ENCODE results near the gene DUSP2.

The DUSP2 gene

DNA sequence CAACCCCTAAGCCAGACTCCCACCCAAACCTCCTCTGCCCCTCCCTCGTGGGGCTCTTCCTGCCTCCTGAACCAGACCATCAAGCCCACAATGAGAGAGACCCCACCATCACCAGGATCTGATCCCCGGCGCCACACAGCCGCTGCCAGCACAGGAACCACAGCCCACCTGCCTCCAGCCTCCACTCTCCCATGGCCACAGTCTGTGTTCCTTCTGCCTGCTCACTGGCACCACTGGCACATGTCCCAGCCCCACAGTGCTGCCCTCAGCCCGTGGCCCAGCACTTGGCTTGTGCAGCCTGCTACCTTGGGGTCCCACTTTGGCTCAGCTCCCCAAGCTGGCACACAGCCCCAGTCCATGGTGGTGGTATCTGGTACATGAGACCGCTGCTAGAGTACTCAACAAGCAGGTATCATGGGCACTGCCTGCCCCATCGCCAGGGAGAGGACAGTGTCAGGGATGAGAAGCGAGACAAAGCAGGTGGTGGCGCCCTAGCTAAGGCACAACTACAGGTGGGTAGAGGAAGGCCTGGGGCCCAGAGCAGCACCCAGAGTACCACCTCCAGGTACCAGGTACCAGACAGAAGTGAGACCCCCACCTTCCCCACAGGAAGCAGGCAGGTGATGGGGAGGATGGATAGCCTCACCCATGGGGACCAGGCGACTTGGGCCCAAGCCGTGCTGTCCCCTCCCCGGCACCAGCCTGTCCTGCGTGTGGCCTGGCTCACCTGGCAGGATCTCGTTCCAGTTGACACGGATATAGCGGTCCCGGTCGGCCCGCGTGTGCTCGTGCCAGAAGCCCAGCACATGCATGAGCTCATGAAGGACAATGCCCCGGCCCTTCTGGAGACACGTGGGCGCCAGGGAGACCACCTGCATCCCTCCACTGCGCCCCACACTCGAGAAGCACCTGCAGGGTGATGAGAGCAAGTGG, 13.2 kb downstream of the DUSP2 start:
- Mint-ChIP-seq H3K27ac (peak overlapping the region; percentile 88 to 93), H3K9me3 (no peaks in the 10 kb centered on the region), H3K4me3 (peak overlapping the region; percentile 4 to 51), H3K4me1 (peaks cover 33% of the 10 kb centered on the region), H3K27me3 (no peaks in the 10 kb centered on the region)
- DNase-seq: no peak
- no peak for ATAC-seq

DNA sequence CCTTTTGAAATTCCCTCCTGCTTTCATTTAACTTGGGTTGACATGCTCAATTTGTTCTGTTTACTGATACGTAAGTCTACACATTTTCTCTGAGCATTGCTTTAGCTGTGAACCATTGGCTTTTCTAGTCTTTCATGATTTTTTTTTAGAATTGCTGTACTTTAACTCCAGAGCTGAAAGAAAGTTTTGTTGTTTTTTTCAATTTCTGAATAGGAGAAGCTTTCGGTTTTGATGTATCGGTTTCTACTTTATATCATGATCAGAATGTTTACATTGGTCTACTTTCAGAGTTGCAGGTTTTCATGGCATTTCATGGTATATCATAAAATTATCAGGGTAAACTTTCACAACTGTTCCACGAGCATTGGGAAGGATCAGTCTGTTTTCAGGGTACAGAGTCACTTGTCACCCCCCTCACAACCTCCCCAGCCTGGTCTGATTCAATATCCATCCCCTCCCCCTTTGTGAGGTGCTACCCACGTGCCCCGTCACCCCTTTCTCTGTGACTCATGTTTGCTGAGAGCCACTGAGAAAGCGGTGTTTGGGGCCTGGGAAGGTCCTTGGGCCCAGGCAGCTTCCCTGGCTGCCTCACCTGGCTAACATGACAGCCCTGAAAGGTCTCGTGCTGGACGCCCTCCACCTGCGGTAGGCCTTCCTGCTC, 14.0 kb downstream of the DUSP2 start:
- H3K4me3 Mint-ChIP-seq: peak overlapping the region; percentile 4 to 51
- H3K9me3 Mint-ChIP-seq: no peaks in the 10 kb centered on the region
- peaks cover 33% of the 10 kb centered on the region for H3K4me1 Mint-ChIP-seq
- peak overlapping the region; percentile 88 to 93 for H3K27ac Mint-ChIP-seq
- H3K27me3 Mint-ChIP-seq: no peaks in the 10 kb centered on the region
- DNase-seq: no peak
- ATAC-seq: peak; percentile 44

DNA sequence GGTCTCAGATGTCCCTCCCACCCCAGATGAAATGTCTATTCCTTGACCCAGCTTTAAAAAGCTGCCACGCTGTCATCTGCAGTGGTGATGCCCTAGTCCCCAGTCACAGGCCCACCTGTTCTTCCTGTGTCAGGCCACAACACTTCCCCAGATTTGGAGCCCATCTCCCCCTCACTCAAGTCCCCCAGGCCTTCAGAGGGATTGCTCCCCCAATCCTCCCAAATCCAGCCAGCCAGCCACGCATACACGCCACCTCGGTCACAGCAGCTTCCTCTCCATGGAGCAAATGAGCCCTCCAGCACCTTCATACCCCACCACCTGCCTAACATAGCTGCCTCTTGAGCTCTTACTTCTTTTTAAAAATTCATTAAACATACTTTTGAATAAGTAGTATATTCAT, 14.8 kb downstream of the DUSP2 start:
- Mint-ChIP-seq H3K4me3 (no peak overlapping the region), H3K4me1 (peaks cover 33% of the 10 kb centered on the region), H3K27ac (no peak overlapping the region), H3K9me3 (no peaks in the 10 kb centered on the region), H3K27me3 (no peaks in the 10 kb centered on the region)
- DNase-seq: no peak
- ATAC-seq: no peak

DNA sequence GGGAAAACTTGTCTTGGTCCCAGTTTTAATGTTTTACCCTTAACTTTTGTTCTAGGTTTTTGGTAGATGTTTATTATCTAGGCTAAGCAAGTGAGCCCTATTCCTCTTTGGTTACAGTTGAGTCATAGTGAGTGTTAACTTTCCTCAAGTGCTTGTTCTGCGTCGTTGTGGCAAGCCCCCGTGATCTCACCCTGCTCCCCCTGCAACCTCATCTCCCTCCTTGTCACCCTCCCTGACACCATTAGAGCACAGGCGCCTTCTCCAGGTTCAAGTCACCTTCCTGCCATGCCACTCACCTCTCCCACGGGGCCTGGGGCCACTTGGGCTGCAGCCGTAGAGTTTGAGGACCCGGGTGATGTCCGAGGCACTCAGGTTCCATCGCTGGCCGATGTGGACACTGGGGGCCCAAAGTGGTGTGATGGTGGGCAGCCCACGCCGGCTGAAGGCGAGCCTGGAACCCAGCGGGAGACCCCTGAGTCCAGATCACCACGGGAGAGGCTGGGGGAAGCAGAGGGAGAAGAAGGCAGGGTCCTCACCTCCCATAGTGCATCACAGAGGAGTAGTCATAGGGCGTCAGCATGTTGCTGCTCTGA, 15.6 kb downstream of the DUSP2 start:
- ATAC-seq (no peak), DNase-seq (no peak)
- H3K9me3 Mint-ChIP-seq: no peaks in the 10 kb centered on the region
- peaks cover 33% of the 10 kb centered on the region for H3K4me1 Mint-ChIP-seq
- H3K4me3 Mint-ChIP-seq: no peak overlapping the region
- peak overlapping the region in 1 of 2 donors; percentile 42 for H3K27ac Mint-ChIP-seq
- no peaks in the 10 kb centered on the region for H3K27me3 Mint-ChIP-seq

DNA sequence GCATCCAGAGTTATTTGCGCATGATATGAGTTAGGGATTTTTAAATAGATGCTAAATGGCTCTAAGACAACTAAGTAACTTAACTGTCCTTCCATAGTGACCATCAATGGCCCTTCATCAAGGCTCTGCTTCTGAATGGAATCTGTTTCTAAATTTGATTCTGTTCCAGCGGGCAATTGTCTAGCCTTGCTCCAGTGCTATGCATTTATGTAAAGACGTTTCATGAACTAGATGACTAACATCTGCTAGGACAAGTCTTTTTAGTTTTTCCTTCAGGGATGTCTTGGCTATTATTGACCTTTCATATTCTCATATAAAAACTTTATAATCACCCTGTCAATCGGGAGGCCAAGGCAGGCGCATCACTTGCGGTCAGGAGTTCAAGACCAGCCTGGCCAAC, 16.8 kb downstream of the DUSP2 start:
- H3K27me3 Mint-ChIP-seq: no peaks in the 10 kb centered on the region
- no peaks in the 10 kb centered on the region for H3K9me3 Mint-ChIP-seq
- DNase-seq (no peak), ATAC-seq (no peak)
- H3K4me3 Mint-ChIP-seq: no peak overlapping the region
- H3K4me1 Mint-ChIP-seq: peaks cover 33% of the 10 kb centered on the region
- H3K27ac Mint-ChIP-seq: no peak overlapping the region

DNA sequence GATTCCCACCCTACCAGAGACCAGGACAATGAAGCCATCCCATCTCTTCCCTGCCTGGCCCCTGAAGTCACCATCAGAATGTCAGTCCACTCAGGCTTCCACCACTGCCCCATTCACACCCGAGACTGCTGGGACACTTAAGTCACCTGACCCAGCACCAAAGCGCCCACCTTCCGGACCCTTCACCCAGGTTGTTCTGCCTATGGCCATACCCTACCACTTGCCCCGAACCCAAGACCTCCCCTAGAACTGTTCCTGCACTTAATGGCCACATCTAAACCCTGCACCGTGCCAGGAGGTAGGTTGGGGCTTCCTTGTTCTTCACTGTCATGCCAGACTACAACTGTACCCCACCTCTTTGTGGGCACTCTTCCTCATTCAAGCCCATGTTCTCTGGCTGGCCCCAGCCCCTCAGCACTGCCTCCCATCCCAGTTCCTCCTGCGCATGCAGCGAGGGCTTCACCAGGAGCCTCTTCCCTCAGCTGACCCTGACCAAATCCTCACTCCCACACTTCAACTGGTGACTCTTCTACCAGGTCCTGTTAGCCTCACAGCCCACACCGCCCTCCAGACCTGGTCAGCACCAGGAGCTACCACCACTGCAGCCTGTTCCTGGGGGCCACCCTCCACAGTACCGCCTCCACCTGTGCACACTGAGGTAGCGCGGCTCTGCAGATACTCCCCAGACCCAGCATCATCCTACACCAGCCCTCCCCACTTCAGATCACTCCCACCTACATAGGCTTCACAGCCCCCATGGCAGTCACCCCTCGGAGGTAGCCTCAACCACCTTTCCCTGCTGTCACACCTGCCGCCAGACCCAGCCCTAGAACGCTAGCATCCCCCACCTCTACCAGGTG, 20.6 kb downstream of the DUSP2 start:
- DNase-seq (no peak), ATAC-seq (no peak)
- H3K27ac Mint-ChIP-seq: peak overlapping the region in 1 of 2 donors; percentile 28
- H3K9me3 Mint-ChIP-seq: no peaks in the 10 kb centered on the region
- peaks cover 22% of the 10 kb centered on the region for H3K4me1 Mint-ChIP-seq
- H3K27me3 Mint-ChIP-seq: peaks cover 23% of the 10 kb centered on the region
- no peak overlapping the region for H3K4me3 Mint-ChIP-seq

DNA sequence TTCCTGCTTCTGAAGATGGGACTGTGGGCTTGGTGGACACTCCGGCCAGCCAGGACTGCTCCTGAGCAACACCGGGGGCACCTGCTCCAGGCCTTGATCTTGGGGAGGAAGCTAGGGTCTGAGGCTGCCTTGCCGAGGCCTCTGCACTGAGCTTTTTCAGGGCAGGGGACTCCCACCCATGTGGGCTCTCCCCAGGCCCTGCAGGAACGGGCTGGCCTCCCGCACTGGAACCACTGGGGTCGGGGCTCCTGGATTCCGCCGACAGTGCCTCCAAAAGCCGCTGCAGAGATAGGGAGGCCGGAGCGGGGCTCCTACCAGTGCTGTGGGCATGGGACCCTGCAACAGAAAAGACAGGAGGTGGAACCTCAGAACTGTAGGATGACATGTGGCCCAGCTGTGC, 21.3 kb downstream of the DUSP2 start:
- Mint-ChIP-seq H3K27ac (no peak overlapping the region), H3K9me3 (no peaks in the 10 kb centered on the region), H3K4me3 (no peak overlapping the region), H3K27me3 (peaks cover 30% of the 10 kb centered on the region), H3K4me1 (peaks cover 23% of the 10 kb centered on the region)
- DNase-seq (no peak), ATAC-seq (no peak)

DNA sequence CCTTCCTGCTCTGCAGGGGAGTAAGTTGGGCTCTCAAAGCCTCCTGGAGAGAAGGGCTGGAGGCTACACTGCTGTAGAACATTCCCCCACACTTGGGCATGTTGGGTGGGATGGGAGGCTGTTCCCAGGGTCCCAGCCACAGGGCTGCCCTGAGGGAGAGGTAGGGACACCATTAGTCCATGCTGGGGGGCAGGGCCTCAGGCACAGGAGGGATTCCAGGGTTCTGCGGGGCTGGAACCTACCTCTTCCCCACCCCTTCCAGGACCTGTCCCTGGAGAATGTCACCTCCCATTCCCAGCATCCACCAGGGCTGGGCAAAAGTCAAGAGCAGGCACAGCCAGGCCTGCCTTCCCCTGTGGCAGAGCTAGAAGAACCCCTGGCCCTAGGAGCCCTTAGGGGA, 21.9 kb downstream of the DUSP2 start:
- Mint-ChIP-seq H3K27me3 (peaks cover 36% of the 10 kb centered on the region), H3K4me3 (no peak overlapping the region), H3K27ac (no peak overlapping the region), H3K4me1 (peaks cover 23% of the 10 kb centered on the region), H3K9me3 (no peaks in the 10 kb centered on the region)
- DNase-seq (no peak), ATAC-seq (no peak)

DNA sequence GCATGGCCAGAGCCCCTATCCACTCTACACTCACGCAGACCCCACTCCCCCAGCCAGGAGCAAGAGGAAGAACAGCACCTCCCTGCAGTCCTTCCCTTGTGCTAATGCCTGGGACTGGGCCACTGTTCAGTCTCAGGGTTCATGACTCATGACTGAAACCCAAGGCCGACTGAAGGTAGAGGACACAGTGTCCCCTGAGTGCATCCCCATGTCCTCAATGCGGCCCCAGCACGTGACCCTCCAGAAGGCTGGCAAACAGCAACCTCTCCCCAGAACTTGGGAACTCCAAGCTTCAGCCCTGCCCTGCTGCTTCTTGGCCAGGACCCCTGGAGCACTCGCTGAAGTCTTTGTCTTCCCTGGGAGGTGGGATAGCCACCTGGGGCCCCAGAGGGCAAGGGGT, 22.8 kb downstream of the DUSP2 start:
- no peak overlapping the region for H3K27ac Mint-ChIP-seq
- H3K4me1 Mint-ChIP-seq: peaks cover 32% of the 10 kb centered on the region
- ATAC-seq: no peak
- no peak for DNase-seq
- no peaks in the 10 kb centered on the region for H3K9me3 Mint-ChIP-seq
- no peak overlapping the region for H3K4me3 Mint-ChIP-seq
- peaks cover 45% of the 10 kb centered on the region for H3K27me3 Mint-ChIP-seq

DNA sequence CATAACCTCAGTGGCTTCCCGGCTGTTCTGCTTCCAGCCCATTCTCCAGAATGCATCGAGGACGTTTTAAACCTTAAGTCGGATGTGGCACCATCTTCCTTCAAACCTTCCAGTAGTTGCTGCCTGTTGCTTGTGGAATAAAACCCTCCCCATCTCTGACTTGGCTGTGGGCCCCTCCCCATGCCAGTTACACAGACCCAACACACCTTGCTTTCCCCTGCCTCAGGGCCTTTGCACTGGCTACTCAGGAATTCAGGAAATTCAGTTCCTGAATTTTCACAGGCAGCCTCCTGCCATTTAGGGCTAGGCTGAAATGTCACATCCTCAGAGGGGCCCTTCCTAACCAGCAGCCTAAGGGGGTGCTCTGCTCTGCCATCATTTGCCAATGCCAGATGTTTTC, 23.8 kb downstream of the DUSP2 start:
- no peak for DNase-seq
- Mint-ChIP-seq H3K4me3 (no peak overlapping the region), H3K27ac (no peak overlapping the region), H3K4me1 (peaks cover 35% of the 10 kb centered on the region), H3K9me3 (no peaks in the 10 kb centered on the region), H3K27me3 (peaks cover 47% of the 10 kb centered on the region)
- ATAC-seq: no peak

DNA sequence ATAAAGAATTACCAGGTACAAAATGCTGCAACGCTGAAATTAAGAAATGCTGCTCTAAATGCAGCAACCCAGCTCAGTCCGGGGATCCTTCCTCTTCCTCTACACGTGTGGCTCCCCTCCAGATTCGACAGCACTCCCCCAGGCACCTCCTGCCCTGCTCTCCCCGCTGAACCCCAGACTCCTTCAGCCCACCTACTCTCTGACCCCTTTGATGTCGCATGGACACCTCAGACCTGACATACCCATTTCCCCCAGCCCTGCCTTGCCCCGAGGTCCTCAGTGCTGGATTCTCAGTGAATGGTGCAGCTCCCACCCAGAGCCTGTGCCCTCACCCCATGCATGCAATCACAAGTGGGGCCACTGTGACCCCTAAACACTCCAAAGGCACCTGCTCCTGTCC, 24.2 kb downstream of the DUSP2 start:
- DNase-seq (no peak), ATAC-seq (no peak)
- Mint-ChIP-seq H3K27me3 (peaks cover 49% of the 10 kb centered on the region), H3K4me3 (no peak overlapping the region), H3K27ac (no peak overlapping the region), H3K4me1 (peaks cover 39% of the 10 kb centered on the region), H3K9me3 (no peaks in the 10 kb centered on the region)

DNA sequence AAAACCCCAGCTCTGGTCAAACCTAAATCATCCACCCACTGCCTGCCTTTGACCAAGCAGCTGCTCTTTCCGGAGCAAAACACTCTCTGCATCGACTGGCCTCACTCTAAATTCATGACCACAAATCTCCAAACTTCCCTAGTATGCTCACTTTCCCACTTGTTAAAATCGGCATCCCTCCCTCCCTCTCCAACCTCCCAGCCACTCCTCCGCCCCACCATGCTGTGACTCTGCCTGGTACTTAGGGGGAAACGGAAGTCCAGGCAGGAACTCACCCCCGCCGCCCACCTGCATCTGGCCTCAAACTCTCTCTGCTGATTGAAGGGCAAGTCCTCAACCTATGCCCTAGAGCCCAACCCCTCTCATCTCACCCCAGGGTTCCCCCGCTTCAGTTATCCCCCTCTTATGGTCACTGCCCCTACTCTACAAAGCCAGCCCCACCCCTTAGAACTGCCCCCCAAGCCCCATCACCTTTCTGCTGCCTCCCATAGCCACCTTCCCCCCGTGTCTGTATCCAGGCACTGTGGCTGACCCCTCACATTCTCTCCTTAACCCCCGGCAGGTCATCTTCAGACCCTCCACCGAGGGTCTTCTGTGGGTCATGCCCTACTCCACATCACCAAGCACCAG, 25.0 kb downstream of the DUSP2 start:
- Mint-ChIP-seq H3K9me3 (no peaks in the 10 kb centered on the region), H3K27me3 (peaks cover 57% of the 10 kb centered on the region), H3K27ac (no peak overlapping the region), H3K4me1 (peaks cover 45% of the 10 kb centered on the region), H3K4me3 (peak overlapping the region in 1 of 2 donors; percentile 45)
- no peak for ATAC-seq
- no peak for DNase-seq

DNA sequence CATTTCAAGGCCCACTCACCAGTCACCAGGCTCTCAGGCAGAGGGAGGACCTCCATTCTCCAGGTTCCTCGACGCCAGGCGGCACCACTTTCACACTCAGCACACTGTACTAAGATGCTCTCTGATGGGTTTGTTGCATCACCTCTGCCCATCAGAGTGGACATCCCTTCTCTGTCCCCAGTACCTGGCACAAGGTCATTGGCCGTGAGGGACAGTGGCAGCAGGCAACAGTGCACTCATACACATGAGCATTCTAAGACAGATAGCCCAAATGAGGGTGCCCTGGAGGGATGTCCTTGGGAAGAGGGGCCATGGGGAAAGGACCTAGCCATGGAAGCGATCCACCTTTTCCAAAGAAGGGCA, 25.9 kb downstream of the DUSP2 start:
- no peak for ATAC-seq
- H3K27me3 Mint-ChIP-seq: peaks cover 61% of the 10 kb centered on the region
- H3K27ac Mint-ChIP-seq: no peak overlapping the region

DNA sequence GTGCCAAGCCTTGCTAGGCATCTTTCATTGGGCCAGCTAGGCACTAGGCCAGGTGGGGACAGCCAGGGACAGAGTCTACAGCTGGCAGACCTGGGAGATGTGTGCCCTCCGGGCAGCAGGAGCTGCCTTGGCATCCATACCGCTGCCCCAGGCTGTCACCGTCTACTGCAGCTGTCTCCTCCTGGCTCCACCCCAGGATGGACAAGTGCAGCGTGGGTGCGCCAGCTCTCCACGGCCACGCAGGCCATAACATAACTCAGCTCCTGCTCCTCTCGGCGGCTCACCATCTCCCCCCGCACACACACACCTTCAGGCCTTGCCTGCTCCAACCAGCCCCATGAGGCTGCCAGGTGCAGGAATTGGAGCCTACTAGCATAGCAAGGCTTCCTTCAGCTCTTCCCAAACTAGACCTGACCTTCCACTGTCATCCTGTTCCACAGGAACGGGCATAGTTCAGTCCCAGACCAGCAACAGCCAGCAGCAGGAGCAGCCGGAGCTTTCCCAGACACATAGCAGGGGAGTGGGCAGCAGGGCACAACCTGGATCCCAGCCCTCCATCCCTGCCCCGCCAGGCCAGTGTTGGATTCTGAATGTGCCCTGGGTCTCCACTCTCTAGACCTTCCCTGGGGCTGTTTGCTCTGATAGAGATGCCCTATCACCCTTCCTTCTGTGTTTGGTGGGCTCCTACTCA, 26.4 kb downstream of the DUSP2 start:
- DNase-seq: no peak
- Mint-ChIP-seq H3K4me3 (no peak overlapping the region), H3K4me1 (peaks cover 45% of the 10 kb centered on the region), H3K27ac (no peak overlapping the region), H3K9me3 (no peaks in the 10 kb centered on the region), H3K27me3 (peaks cover 61% of the 10 kb centered on the region)
- ATAC-seq: no peak

More for the DNA sequence above, 25.9 kb downstream of the DUSP2 start:
- DNase-seq: no peak
- no peaks in the 10 kb centered on the region for H3K9me3 Mint-ChIP-seq
- no peak overlapping the region for H3K4me3 Mint-ChIP-seq
- H3K4me1 Mint-ChIP-seq: peaks cover 45% of the 10 kb centered on the region
